Activated T-cell treated with anti-CD3 and anti-CD28 coated beads, Interleukin-2, amount 50 U/mL, for 4 hours (primary cell): ENCODE data around the gene IDH3G. TPM values are rescaled to one million over a fixed set of nuclear protein-coding genes. Genes with fewer than 3 reads are reported as not detected.
A peak's percentile ranks its signal among the peaks of the same experiment; 100 is the strongest.
"Not testable (repeated sequence)": the region's sequence is repeated elsewhere in the genome, so short reads cannot be mapped to it uniquely, and the experiment has no call there.

ENCODE experiments used
- ATAC-seq, 2 donors: fragments of 200-7000 bp; cut with Tn5 transposase; one replicate each; pipeline ENCODE4 v1.10.0; 2021
- DNase-seq: peaks from one replicate; pipeline ENCODE4 v3.0.0-alpha.2; 2020
- H3K27me3 Mint-ChIP-seq: one replicate; pipeline ENCODE4 v1.8.0; 2021; ENCODE audit warnings: low read depth, mixed read lengths
- H3K36me3 Mint-ChIP-seq: one replicate; pipeline ENCODE4 v1.8.0; 2022; ENCODE audit warnings: mixed read lengths; ENCODE audit not compliant: insufficient read depth
- H3K4me1 Mint-ChIP-seq: one replicate; pipeline ENCODE4 v1.8.0; 2021; ENCODE audit warnings: low read depth, mixed read lengths
- H3K4me3 Mint-ChIP-seq: one replicate; pipeline ENCODE4 v1.8.0; 2021; ENCODE audit warnings: mild to moderate bottlenecking, moderate library complexity, mixed read lengths
- H3K9me3 Mint-ChIP-seq: one replicate; pipeline ENCODE4 v1.8.0; 2021; ENCODE audit warnings: mixed read lengths
- total RNA-seq, 3 donors: library from RNA; stranded (reverse); gene quantifications; one replicate each; pipeline ENCODE4 v1.2.1, GENCODE V29; 2021

IDH3G gene
- total RNA-seq, 3 donors from 2014 or later: 60.8 to 64.2 (median 62.7) TPM

GRCh38 chrX:153766871-153767673 lies 27.1 kb downstream of the IDH3G start:
- no peaks in the 10 kb centered on the region for H3K36me3 Mint-ChIP-seq
- no peaks in the 10 kb centered on the region for H3K27me3 Mint-ChIP-seq
- H3K4me3 Mint-ChIP-seq: no peak overlapping the region
- H3K9me3 Mint-ChIP-seq: no peaks in the 10 kb centered on the region
- peak; percentile 5 for DNase-seq
- no peak for ATAC-seq
- peaks cover 7% of the 10 kb centered on the region for H3K4me1 Mint-ChIP-seq

- Mint-ChIP-seq H3K4me3 (no peak overlapping the region), H3K9me3 (no peaks in the 10 kb centered on the region), H3K4me1 (peaks cover 7% of the 10 kb centered on the region), H3K36me3 (no peaks in the 10 kb centered on the region), H3K27me3 (no peaks in the 10 kb centered on the region)
- peak; percentile 65 to 74 for ATAC-seq
- DNase-seq: peak; percentile 30
Observed at GRCh38 chrX:153766098-153766817, 27.9 kb downstream of the IDH3G start.

- Mint-ChIP-seq H3K4me1 (peaks cover 7% of the 10 kb centered on the region), H3K27me3 (no peaks in the 10 kb centered on the region), H3K4me3 (no peak overlapping the region), H3K36me3 (no peaks in the 10 kb centered on the region), H3K9me3 (no peaks in the 10 kb centered on the region)
- DNase-seq (peak; percentile 4), ATAC-seq (no peak)
Observed at GRCh38 chrX:153765138-153766079, 28.8 kb downstream of the IDH3G start.

- ATAC-seq (no peak), DNase-seq (peak; percentile 3)
- Mint-ChIP-seq H3K4me1 (peaks cover 7% of the 10 kb centered on the region), H3K27me3 (no peaks in the 10 kb centered on the region), H3K36me3 (no peaks in the 10 kb centered on the region), H3K9me3 (no peaks in the 10 kb centered on the region), H3K4me3 (no peak overlapping the region)
Observed at GRCh38 chrX:153764786-153765137, 29.4 kb downstream of the IDH3G start.

- no peaks in the 10 kb centered on the region for H3K27me3 Mint-ChIP-seq
- DNase-seq (peak; percentile 78), ATAC-seq (peak; percentile 79 to 81)
- no peak within 1 kb of the TSS for H3K4me3 Mint-ChIP-seq
- peaks cover 7% of the 10 kb centered on the region for H3K4me1 Mint-ChIP-seq
- no peaks in the 10 kb centered on the region for H3K9me3 Mint-ChIP-seq
- H3K36me3 Mint-ChIP-seq: no peaks in the 10 kb centered on the region
Observed at GRCh38 chrX:153763989-153764755, 30.0 kb downstream of the IDH3G start, which contains the start of gene PLXNB3. Gene PLXNB3 (plus strand): TSS chrX:153764249. CDS start chrX:153765536, 1,287 bp downstream.

- Mint-ChIP-seq H3K36me3 (no peaks in the 10 kb centered on the region), H3K4me1 (peaks cover 7% of the 10 kb centered on the region), H3K4me3 (no peak overlapping the region), H3K27me3 (no peaks in the 10 kb centered on the region), H3K9me3 (no peaks in the 10 kb centered on the region)
- no peak for ATAC-seq
- no peak for DNase-seq
Observed at GRCh38 chrX:153763298-153763932, 30.8 kb downstream of the IDH3G start.

- Mint-ChIP-seq H3K4me1 (peaks cover 6% of the 10 kb centered on the region), H3K4me3 (no peak overlapping the region), H3K27me3 (no peaks in the 10 kb centered on the region), H3K9me3 (no peaks in the 10 kb centered on the region), H3K36me3 (no peaks in the 10 kb centered on the region)
- ATAC-seq: no peak
- no peak for DNase-seq
Observed at GRCh38 chrX:153762626-153763173, 31.5 kb downstream of the IDH3G start.

GRCh38 chrX:153761863-153762262 lies 32.3 kb downstream of the IDH3G start:
- ATAC-seq (no peak), DNase-seq (no peak)
- H3K4me3 Mint-ChIP-seq: no peak overlapping the region
- peaks cover 6% of the 10 kb centered on the region for H3K4me1 Mint-ChIP-seq
- no peaks in the 10 kb centered on the region for H3K27me3 Mint-ChIP-seq
- H3K36me3 Mint-ChIP-seq: no peaks in the 10 kb centered on the region
- no peaks in the 10 kb centered on the region for H3K9me3 Mint-ChIP-seq

GRCh38 chrX:153755136-153755535 lies 39.0 kb downstream of the IDH3G start:
- Mint-ChIP-seq H3K36me3 (no peaks in the 10 kb centered on the region), H3K27me3 (no peaks in the 10 kb centered on the region), H3K9me3 (no peaks in the 10 kb centered on the region), H3K4me1 (no peaks in the 10 kb centered on the region), H3K4me3 (no peak overlapping the region)
- DNase-seq (no peak), ATAC-seq (no peak)

GRCh38 chrX:153750127-153750774 lies 43.9 kb downstream of the IDH3G start:
- DNase-seq (no peak), ATAC-seq (no peak)
- Mint-ChIP-seq H3K27me3 (no peaks in the 10 kb centered on the region), H3K4me3 (no peak overlapping the region), H3K9me3 (no peaks in the 10 kb centered on the region), H3K36me3 (no peaks in the 10 kb centered on the region), H3K4me1 (no peaks in the 10 kb centered on the region)

- H3K27me3 Mint-ChIP-seq, H3K36me3 Mint-ChIP-seq, H3K4me1 Mint-ChIP-seq, H3K4me3 Mint-ChIP-seq, ATAC-seq, DNase-seq, H3K9me3 Mint-ChIP-seq: not testable (repeated sequence)
Observed at GRCh38 chrX:153749017-153749416, 45.2 kb downstream of the IDH3G start.

GRCh38 chrX:153746991-153747390 lies 47.2 kb downstream of the IDH3G start:
- H3K9me3 Mint-ChIP-seq, H3K27me3 Mint-ChIP-seq, ATAC-seq: not testable (repeated sequence)

GRCh38 chrX:153746359-153746758 lies 47.8 kb downstream of the IDH3G start:
- H3K4me1 Mint-ChIP-seq: peaks cover 6% of the 10 kb centered on the region
- H3K9me3 Mint-ChIP-seq: no peaks in the 10 kb centered on the region
- no peak for DNase-seq
- H3K36me3 Mint-ChIP-seq: no peaks in the 10 kb centered on the region
- no peak for ATAC-seq
- H3K4me3 Mint-ChIP-seq: no peak overlapping the region
- H3K27me3 Mint-ChIP-seq: peaks cover 3% of the 10 kb centered on the region

More at GRCh38 chrX:153746991-153747390, 47.2 kb downstream of the IDH3G start:
- DNase-seq, H3K4me1 Mint-ChIP-seq, H3K36me3 Mint-ChIP-seq, H3K4me3 Mint-ChIP-seq: not testable (repeated sequence)
